GM13976 (cell line): ENCODE measurements around the gene ADGRD1.

Source experiments
- DNase-seq: peaks from one replicate; pipeline ENCODE4 v3.0.0; 2012; ENCODE audit warnings: low spot score
- CTCF ChIP-seq: IDR thresholded peaks from 2 replicates; pipeline ENCODE4 v1.5.1; 2012; ENCODE audit warnings: borderline replicate concordance, mild to moderate bottlenecking; ENCODE audit not compliant: insufficient read depth; ENCODE audit errors: extremely low read depth, missing control alignments, control extremely low read depth
- in situ Hi-C: fragments of 300-500 bp; cut with MboI; formaldehyde crosslinking; loops from one replicate; pipeline ENCODE4 v1.12.0; 2022; ENCODE audit warnings: low sequenced_read_pairs, mixed read lengths, inconsistent platforms; ENCODE audit not compliant: unreplicated experiment

Gene ADGRD1

DNA sequence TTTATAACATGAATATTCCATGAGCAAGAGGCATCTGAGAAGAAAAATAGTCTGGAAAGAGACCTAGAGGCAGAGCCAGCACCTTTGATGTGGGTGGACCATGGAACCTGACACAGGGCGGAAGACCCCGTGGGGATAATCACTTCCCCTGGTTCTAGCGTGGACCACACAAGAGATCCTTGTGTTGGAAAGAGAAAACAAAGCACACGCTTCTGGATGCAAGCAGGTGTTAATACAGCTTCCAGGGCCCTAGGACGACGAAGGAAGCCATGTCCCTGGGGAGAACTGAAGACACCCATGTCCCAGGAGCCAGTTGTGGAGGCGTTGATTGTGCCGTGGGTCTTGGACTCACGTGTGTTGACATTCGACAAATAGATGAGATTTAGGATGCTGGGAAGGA, 102.9 kb downstream of the ADGRD1 start:
- in situ Hi-C loops = no loop called here
- DNase-seq = no peak
- TF ChIP-seq CTCF = no peak

GRCh38 chr12:131057211-131057721, 103.6 kb downstream of the ADGRD1 start:
- in situ Hi-C loops = no loop called here

GRCh38 chr12:131057722-131058515, 104.2 kb downstream of the ADGRD1 start:
- no peak for DNase-seq
- no peak for TF ChIP-seq CTCF
- in situ Hi-C loops = no loop called here

More at GRCh38 chr12:131057211-131057721, 103.6 kb downstream of the ADGRD1 start:
- no peak for TF ChIP-seq CTCF
- DNase-seq = no peak

DNA sequence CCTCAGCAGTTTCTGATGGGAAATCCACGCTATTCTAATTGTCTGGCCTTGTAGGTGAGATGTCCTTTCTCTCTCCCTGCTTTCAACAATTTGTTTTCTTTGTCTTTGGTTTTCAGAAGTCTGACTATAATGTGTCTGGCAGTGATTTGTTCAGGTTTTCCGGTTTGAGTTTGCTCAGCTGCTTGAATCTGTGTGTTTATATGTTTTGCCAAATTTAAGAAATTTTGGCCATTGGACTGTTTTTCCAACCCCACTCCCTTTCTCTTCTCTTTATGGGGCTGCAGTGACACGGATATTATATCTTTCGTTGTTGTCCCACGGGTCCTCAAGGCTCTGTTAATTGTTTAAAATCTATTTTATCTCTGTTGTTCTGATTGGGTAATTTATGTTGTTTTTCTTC, 105.0 kb downstream of the ADGRD1 start:
- in situ Hi-C loops = no loop called here
- no peak for TF ChIP-seq CTCF
- no peak for DNase-seq

- no peak for DNase-seq
- in situ Hi-C loops = no loop called here
- no peak for TF ChIP-seq CTCF
Measured at GRCh38 chr12:131060011-131060703, 106.5 kb downstream of the ADGRD1 start.

GRCh38 chr12:131061041-131061806, 107.5 kb downstream of the ADGRD1 start:
- TF ChIP-seq CTCF = no peak
- in situ Hi-C loops = no loop called here
- DNase-seq = no peak
